CD14-positive monocyte (primary cell): ENCODE data around the gene ZNF365. TPM values are rescaled to one million over a fixed set of nuclear protein-coding genes. Genes with fewer than 3 reads are reported as not detected.

Source experiments
- DNase-seq, 3 donors: peaks; one replicate each; pipeline ENCODE4 v3.0.0-alpha.2; 2011 to 2022
- H2AFZ ChIP-seq: 2 replicates; pipeline ENCODE4 v1.6.0; 2012; ENCODE audit warnings: mild to moderate bottlenecking, low read depth, low read length, inconsistent platforms; ENCODE audit not compliant: insufficient read depth, poor library complexity, severe bottlenecking
- H3K27ac ChIP-seq, 2 donors: 1 replicate in 1 of 2; 2 replicates in 1 of 2; pipeline ENCODE4 v1.5.1; 2012 to 2013; ENCODE audit warnings: low read length in 2 of 2, control low read depth in 1 of 2, inconsistent platforms in 1 of 2, low read depth in 1 of 2, mild to moderate bottlenecking in 1 of 2
- H3K27me3 ChIP-seq, 2 donors: one replicate each; pipeline versions ENCODE4 v1.6.0 to v1.6.1; 2011 to 2013; ENCODE audit warnings: low read length in 2 of 2; ENCODE audit not compliant: control insufficient read depth in 2 of 2, insufficient read depth in 2 of 2
- H3K36me3 ChIP-seq, 2 donors: replicated peaks in 1 of 2; 1 replicate in 1 of 2; 2 replicates in 1 of 2; pipeline versions ENCODE4 v1.5.1 to v1.6.1; 2012 to 2013; ENCODE audit warnings: low read length in 2 of 2, control low read depth in 1 of 2, inconsistent platforms in 1 of 2, mild to moderate bottlenecking in 1 of 2; ENCODE audit not compliant: insufficient read depth in 2 of 2, control insufficient read depth in 1 of 2
- H3K4me1 ChIP-seq, 2 donors: 1 replicate in 1 of 2; 2 replicates in 1 of 2; pipeline versions ENCODE4 v1.5.1 to v1.6.1; 2012 to 2013; ENCODE audit warnings: low read length in 2 of 2, control low read depth in 1 of 2, inconsistent platforms in 1 of 2, mild to moderate bottlenecking in 1 of 2, moderate library complexity in 1 of 2; ENCODE audit not compliant: insufficient read depth in 2 of 2, control insufficient read depth in 1 of 2
- H3K4me2 ChIP-seq: replicated peaks from 2 replicates; pipeline ENCODE3; 2012; ENCODE audit warnings: low read length, moderate library complexity, mild to moderate bottlenecking; ENCODE audit not compliant: poor library complexity, severe bottlenecking; ENCODE audit errors: extremely low read depth
- H3K4me3 ChIP-seq, 3 experiments: fragments of 200-600 bp in 1 of 3; sonication (generic) in 1 of 3; replicated peaks in 1 of 3; 1 replicate in 2 of 3; 2 replicates in 1 of 3; pipeline ENCODE4 v1.5.1; 2011 to 2013; ENCODE audit warnings: low read length in 3 of 3, mild to moderate bottlenecking in 3 of 3, control low read depth in 2 of 3, low read depth in 2 of 3, inconsistent platforms in 1 of 3, moderate library complexity in 1 of 3
- H3K79me2 ChIP-seq: 2 replicates; pipeline ENCODE4 v1.6.0; 2012; ENCODE audit warnings: mild to moderate bottlenecking, control low read depth, inconsistent platforms, low read length, moderate library complexity; ENCODE audit not compliant: insufficient read depth
- H3K9ac ChIP-seq: 2 replicates; pipeline ENCODE4 v1.6.0; 2017; ENCODE audit warnings: low read length, mild to moderate bottlenecking; ENCODE audit not compliant: insufficient read depth, poor library complexity, severe bottlenecking
- H3K9me3 ChIP-seq, 2 donors: replicated peaks in 1 of 2; 1 replicate in 1 of 2; 2 replicates in 1 of 2; pipeline versions ENCODE4 v1.5.1 to v1.6.1; 2012 to 2013; ENCODE audit warnings: low read length in 2 of 2, control low read depth in 1 of 2; ENCODE audit not compliant: control insufficient read depth in 1 of 2, insufficient read depth in 1 of 2
- H4K20me1 ChIP-seq: 2 replicates; pipeline ENCODE4 v1.6.0; 2012; ENCODE audit warnings: mild to moderate bottlenecking, low read length, control low read depth, moderate library complexity; ENCODE audit not compliant: insufficient read depth
- H3K27ac Mint-ChIP-seq, 7 donors: one replicate each; pipeline ENCODE4 v1.8.0; 2020; ENCODE audit warnings: mild to moderate bottlenecking in 7 of 7, mixed read lengths in 7 of 7, moderate library complexity in 6 of 7, inconsistent platforms in 2 of 7
- H3K27me3 Mint-ChIP-seq, 3 donors: one replicate each; pipeline ENCODE4 v1.8.0; 2021 to 2022; ENCODE audit warnings: low read depth in 3 of 3, mild to moderate bottlenecking in 3 of 3, mixed read lengths in 3 of 3, moderate library complexity in 3 of 3, inconsistent platforms in 1 of 3
- H3K36me3 Mint-ChIP-seq, 2 donors: one replicate each; pipeline ENCODE4 v1.8.0; 2020; ENCODE audit warnings: mixed read lengths in 2 of 2, inconsistent platforms in 1 of 2, mild to moderate bottlenecking in 1 of 2
- H3K4me1 Mint-ChIP-seq: one replicate; pipeline ENCODE4 v1.8.0; 2020; ENCODE audit warnings: mild to moderate bottlenecking, mixed read lengths
- H3K4me3 Mint-ChIP-seq, 2 donors: one replicate each; pipeline ENCODE4 v1.8.0; 2020; ENCODE audit warnings: mild to moderate bottlenecking in 2 of 2, mixed read lengths in 2 of 2, moderate library complexity in 1 of 2
- H3K9me3 Mint-ChIP-seq, 7 donors: one replicate each; pipeline ENCODE4 v1.8.0; 2020 to 2022; ENCODE audit warnings: mixed read lengths in 7 of 7, mild to moderate bottlenecking in 6 of 7, moderate library complexity in 6 of 7, inconsistent platforms in 2 of 7
- CTCF ChIP-seq: fragments of 200-600 bp; IDR thresholded peaks from one replicate; pipeline ENCODE4 v1.8.0; 2022; ENCODE audit warnings: antibody characterized with exemption, mild to moderate bottlenecking
- WGBS: methylation state at CpG from one replicate; pipeline ENCODE4 v1.1.5; 2013; ENCODE audit warnings: missing lambda C conversion rate; ENCODE audit not compliant: insufficient coverage; 5-methylcytosine and 5-hydroxymethylcytosine counted together
- intact Hi-C, 2 donors: fragments of 100-400 bp; cut with micrococcal nuclease; formaldehyde crosslinking; loops; one replicate each; pipeline versions ENCODE4 v1.15.0 to v1.15.1; 2023
- polyA plus RNA-seq, 3 donors: library from polyadenylated mRNA; depleted of rRNA in 1 of 3; unstranded in 2 of 3; stranded (reverse) in 1 of 3; fragments of 300-500 nt in 2 of 3; fragments of >200 nt in 1 of 3; fragmentation: Illumina TruSeq in 2 of 3; gene quantifications; 1 replicate in 2 of 3; 2 replicates in 1 of 3; pipeline ENCODE4 v1.2.3, GENCODE V29; 2012 to 2021

The ZNF365 gene
- polyA plus RNA-seq, 3 donors = not detected

GRCh38 chr10:62413048-62413447 lies 38.9 kb downstream of the ZNF365 start:
- no peak overlapping the region for H3K4me3 ChIP-seq
- no peak overlapping the region for H2AFZ ChIP-seq
- no peaks in the 10 kb centered on the region for H3K4me1 ChIP-seq
- H3K27ac Mint-ChIP-seq = no peak overlapping the region
- WGBS = no CpG with 5 or more reads among the region's 5 CpGs
- no peak overlapping the region for H3K9ac ChIP-seq
- no peak overlapping the region for H3K4me3 Mint-ChIP-seq
- intact Hi-C loops = no loop called here
- no peak overlapping the region for H3K4me2 ChIP-seq
- H3K27me3 ChIP-seq = peaks cover 7 to 19% of the 10 kb centered on the region in 2 donors
- H3K36me3 Mint-ChIP-seq = no peaks in the 10 kb centered on the region
- H3K27me3 Mint-ChIP-seq = peaks cover 0 to 21% (median 13%) of the 10 kb centered on the region in 3 donors
- H4K20me1 ChIP-seq = no peaks in the 10 kb centered on the region
- no peak for DNase-seq
- no peaks in the 10 kb centered on the region for H3K79me2 ChIP-seq
- peaks cover 0 to 2% of the 10 kb centered on the region in 2 donors for H3K9me3 ChIP-seq
- H3K9me3 Mint-ChIP-seq = peaks cover 14 to 26% (median 18%) of the 10 kb centered on the region in 7 donors
- no peak for TF ChIP-seq CTCF
- no peak overlapping the region for H3K27ac ChIP-seq
- no peaks in the 10 kb centered on the region for H3K36me3 ChIP-seq
- H3K4me1 Mint-ChIP-seq = no peaks in the 10 kb centered on the region

DNA sequence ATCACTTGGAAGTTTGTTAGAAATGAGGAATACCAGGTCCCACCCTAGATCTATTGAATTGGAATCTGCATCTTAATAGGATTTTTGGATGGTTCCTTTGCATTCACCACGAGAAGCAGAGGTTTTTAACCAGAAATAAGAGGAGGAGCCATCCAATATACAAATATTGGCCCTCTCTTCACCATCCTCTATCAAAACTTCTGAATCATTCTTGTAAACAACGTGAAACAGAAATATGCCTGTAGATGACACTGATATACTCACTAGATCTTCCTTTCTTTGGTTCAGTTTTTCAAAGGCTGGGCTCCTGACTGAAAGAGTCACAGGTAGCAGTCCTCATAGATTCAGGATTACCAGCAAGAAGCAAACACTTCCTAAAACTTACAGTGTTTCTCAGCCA lies 39.5 kb downstream of the ZNF365 start:
- no peaks in the 10 kb centered on the region for H3K4me1 Mint-ChIP-seq
- H3K36me3 Mint-ChIP-seq = no peaks in the 10 kb centered on the region

More for the DNA sequence above, 39.5 kb downstream of the ZNF365 start:
- no peaks in the 10 kb centered on the region for H3K4me1 ChIP-seq
- no peaks in the 10 kb centered on the region for H3K36me3 ChIP-seq
- no peak overlapping the region for H2AFZ ChIP-seq
- DNase-seq = no peak
- H3K4me2 ChIP-seq = no peak overlapping the region
- no peaks in the 10 kb centered on the region for H4K20me1 ChIP-seq
- Mint-ChIP-seq H3K27ac (no peak overlapping the region), H3K27me3 (peaks cover 0 to 21% (median 15%) of the 10 kb centered on the region in 3 donors), H3K4me3 (no peak overlapping the region), H3K9me3 (peaks cover 11 to 23% (median 17%) of the 10 kb centered on the region in 7 donors)
- H3K27ac ChIP-seq = no peak overlapping the region
- no peak overlapping the region for H3K4me3 ChIP-seq
- WGBS = 70% methylated on average over 2 of the region's 2 CpGs
- TF ChIP-seq CTCF = no peak
- H3K9me3 ChIP-seq = no peaks in the 10 kb centered on the region
- intact Hi-C loops = no loop called here
- no peak overlapping the region for H3K9ac ChIP-seq
- H3K27me3 ChIP-seq = peaks cover 7 to 19% of the 10 kb centered on the region in 2 donors
- no peaks in the 10 kb centered on the region for H3K79me2 ChIP-seq
